Endothelial cell of coronary artery (primary cell): Measurements from ENCODE around the gene LCP2. TPM values are rescaled to one million over a fixed set of nuclear protein-coding genes. Genes with fewer than 3 reads are reported as not detected.

Source experiments
- total RNA-seq: library from RNA; depleted of rRNA; stranded (reverse); fragments of >200 nt; gene quantifications from 2 replicates; pipeline ENCODE4 v1.2.3, GENCODE V29; 2014

Gene LCP2
- not detected in 2 replicates for total RNA-seq

GRCh38 chr5:170297589-170298462 lies at the start of gene LCP2:
Gene LCP2 (minus strand): TSS chr5:170297777. CDS start chr5:170297611, 166 bp downstream.

GRCh38 chr5:170232786-170233185 lies 64.8 kb downstream of the LCP2 start, which contains the start of gene C5orf58:
Gene C5orf58 (plus strand): TSS chr5:170232985. CDS start chr5:170234977, 1,992 bp downstream.

Other genes starting within 250 kb of the LCP2 start
- under 0.01 TPM in 1 of 2 replicates, not detected in the other for gene FOXI1, start 191.9 kb downstream of the LCP2 start, total RNA-seq
- not detected in 2 replicates for gene C5orf58, start 64.8 kb downstream of the LCP2 start, total RNA-seq
- 0.54 and 0.66 TPM in 2 replicates for gene KCNMB1, start 91.6 kb upstream of the LCP2 start, total RNA-seq
- not detected in 2 replicates for gene KCNIP1, start 206.2 kb upstream of the LCP2 start, total RNA-seq